Endothelial cell of umbilical vein (primary cell): ENCODE measurements around the gene ANGEL1. TPM values are rescaled to one million over a fixed set of nuclear protein-coding genes. Genes with fewer than 3 reads are reported as not detected.

ENCODE experiments used
- BruUV-seq: library from RNA; stranded (reverse); fragments of 400-500 nt; replicated peaks from 2 replicates; lab custom pipeline; 2021; lab: Mats Ljungman, UMichigan
- CTCF ChIA-PET: fragments of 300-600, 350-600 bp; sonication (Branson Sonifier 250); formaldehyde crosslinking; loops from one replicate; lab custom pipeline; 2021; ENCODE audit warnings: antibody characterized with exemption, inconsistent platforms; lab: Charles Lee
- POLR2A ChIA-PET: fragments of 300-600, 350-600 bp; sonication (Branson Sonifier 250); formaldehyde crosslinking; loops from one replicate; lab custom pipeline; 2021; ENCODE audit warnings: antibody characterized with exemption, inconsistent platforms; lab: Charles Lee
- DNase-seq: peaks from one replicate; pipeline ENCODE4 v3.0.0-alpha.2; 2011; ENCODE audit warnings: low read depth, low spot score
- FAIRE-seq: peaks from 2 replicates; lab custom pipeline; 2011; peaks lifted over from hg19 to GRCh38; lab: Jason Lieb, UNC
- H2AFZ ChIP-seq: 2 replicates; pipeline ENCODE4 v1.6.0; 2012; ENCODE audit warnings: low read depth, low read length, control low read depth, inconsistent platforms
- H3K27ac ChIP-seq: 2 replicates; pipeline ENCODE4 v1.5.1; 2011; ENCODE audit warnings: low read depth, mild to moderate bottlenecking, control low read depth, low read length, moderate library complexity; ENCODE audit not compliant: insufficient read depth
- H3K27me3 ChIP-seq, 2 experiments: 2 replicates each; pipeline versions ENCODE4 v1.6.0 to v1.6.1; 2011; ENCODE audit warnings: low read length in 2 of 2, mixed read lengths in 1 of 2; ENCODE audit not compliant: control insufficient read depth in 2 of 2, insufficient read depth in 2 of 2
- H3K36me3 ChIP-seq, 2 experiments: 2 replicates in 1 of 2; 3 replicates in 1 of 2; pipeline ENCODE4 v1.5.1; 2011; ENCODE audit warnings: low read length in 2 of 2, mild to moderate bottlenecking in 1 of 2, moderate library complexity in 1 of 2; ENCODE audit not compliant: control insufficient read depth in 2 of 2, insufficient read depth in 2 of 2; ENCODE audit errors: extremely low read depth in 1 of 2
- H3K4me1 ChIP-seq: 3 replicates; pipeline ENCODE4 v1.5.1; 2011; ENCODE audit warnings: mild to moderate bottlenecking, low read length; ENCODE audit not compliant: control insufficient read depth, insufficient read depth; ENCODE audit errors: extremely low read depth
- H3K4me2 ChIP-seq: 2 replicates; pipeline ENCODE4 v1.6.1; 2011; ENCODE audit warnings: low read length, control low read depth, mixed read lengths; ENCODE audit not compliant: insufficient read depth
- H3K4me3 ChIP-seq, 3 experiments: fragments of 200-600 bp in 1 of 3; sonication (generic), shearing (Covaris generic) in 1 of 3; replicated peaks in 1 of 3; 2 replicates each; pipeline ENCODE4 v1.5.1; 2011 to 2016; ENCODE audit warnings: control low read depth in 3 of 3, low read length in 3 of 3, mild to moderate bottlenecking in 2 of 3, inconsistent platforms in 1 of 3, low read depth in 1 of 3, moderate library complexity in 1 of 3; ENCODE audit not compliant: insufficient read depth in 1 of 3
- H3K79me2 ChIP-seq: 2 replicates; pipeline ENCODE4 v1.6.0; 2012; ENCODE audit warnings: low read length, inconsistent platforms; ENCODE audit not compliant: control insufficient read depth, insufficient read depth
- H3K9ac ChIP-seq: replicated peaks from 2 replicates; pipeline ENCODE3; 2011; ENCODE audit warnings: low read length, control low read depth; ENCODE audit not compliant: insufficient read depth; ENCODE audit errors: extremely low read depth
- H3K9me1 ChIP-seq: replicated peaks from 3 replicates; pipeline ENCODE4 v1.6.0; 2011; ENCODE audit warnings: mild to moderate bottlenecking, low read length; ENCODE audit not compliant: control insufficient read depth, insufficient read depth; ENCODE audit errors: extremely low read depth
- H3K9me3 ChIP-seq: replicated peaks from 2 replicates; pipeline ENCODE4 v1.5.1; 2012; ENCODE audit warnings: low read length, inconsistent platforms; ENCODE audit not compliant: control insufficient read depth, insufficient read depth
- H4K20me1 ChIP-seq: replicated peaks from 2 replicates; pipeline ENCODE3; 2011; ENCODE audit warnings: mild to moderate bottlenecking, low read length; ENCODE audit not compliant: control insufficient read depth, insufficient read depth; ENCODE audit errors: extremely low read depth
- CTCF ChIP-seq, 2 donors: IDR thresholded peaks; 1 replicate in 1 of 2; 2 replicates in 1 of 2; pipeline ENCODE4 v1.5.1; 2011; ENCODE audit warnings: low read length in 2 of 2, mild to moderate bottlenecking in 2 of 2, moderate library complexity in 2 of 2, control low read depth in 1 of 2, inconsistent platforms in 1 of 2, low read depth in 1 of 2; ENCODE audit not compliant: insufficient read depth in 1 of 2; ENCODE audit errors: extremely low read depth in 1 of 2
- EZH2 ChIP-seq: IDR thresholded peaks from 2 replicates; pipeline ENCODE4 v1.6.1; 2012; ENCODE audit warnings: borderline replicate concordance, low read depth, mild to moderate bottlenecking, moderate library complexity, low read length, inconsistent platforms; ENCODE audit not compliant: severe bottlenecking
- FOS ChIP-seq: IDR thresholded peaks from 2 replicates; pipeline ENCODE4 v1.6.1; 2011; ENCODE audit warnings: mild to moderate bottlenecking, low read length, moderate library complexity, borderline replicate concordance; ENCODE audit not compliant: insufficient read depth
- GATA2 ChIP-seq: IDR thresholded peaks from 2 replicates; pipeline ENCODE4 v1.7.0; 2011; ENCODE audit warnings: low read depth, mild to moderate bottlenecking, moderate library complexity, mixed read lengths, low read length; ENCODE audit not compliant: insufficient read length, insufficient read depth
- MAX ChIP-seq: IDR thresholded peaks from 2 replicates; pipeline ENCODE4 v1.6.1; 2011; ENCODE audit not compliant: insufficient read depth, insufficient read length
- POLR2A ChIP-seq: IDR thresholded peaks from 2 replicates; pipeline ENCODE4 v1.6.1; 2012; ENCODE audit warnings: low read depth, mild to moderate bottlenecking, control low read depth, low read length
- POLR2AphosphoS5 ChIP-seq: IDR thresholded peaks from 2 replicates; pipeline ENCODE4 v1.6.1; 2012; ENCODE audit warnings: low read depth, mild to moderate bottlenecking, control low read depth, low read length, moderate library complexity; ENCODE audit not compliant: insufficient read depth
- dilution Hi-C: fragments of 300-500 bp; cut with MboI; formaldehyde crosslinking; loops from one replicate; pipeline ENCODE4 v1.15.0; 2019; ENCODE audit warnings: low sequenced_read_pairs; ENCODE audit not compliant: extremely low pct_ligation_motif_present
- intact Hi-C: fragments of 100-400 bp; cut with micrococcal nuclease; formaldehyde crosslinking; loops from one replicate; pipeline ENCODE4 v1.10.0; 2022
- polyA plus RNA-seq, 4 experiments: library from polyadenylated mRNA; depleted of rRNA in 3 of 4; stranded (reverse) in 3 of 4; unstranded in 1 of 4; fragments of >200 nt; gene quantifications; 2 replicates each; pipeline versions ENCODE4 v1.2.1 to v1.2.3, GENCODE V29; 2011 to 2012; ENCODE audit warnings: missing spikeins in 1 of 4
- total RNA-seq: library from RNA; stranded (reverse); gene quantifications from 2 replicates; pipeline ENCODE4 v1.2.3, GENCODE V29; 2021

Gene ANGEL1
- total and polyA plus RNA-seq, 2 donors (not counting 3 experiments of a cell fraction or from before 2014, with no cell fraction given): 14.8 to 22.0 TPM

GRCh38 chr14:76808011-76808410 is 4.7 kb downstream of the ANGEL1 start:
- Histone ChIP-seq H3K4me1 (peaks cover 14% of the 10 kb centered on the region), H3K79me2 (no peaks in the 10 kb centered on the region), H3K9ac (no peak overlapping the region), H3K4me2 (no peak overlapping the region), H3K4me3 (no peak overlapping the region), H3K9me1 (no peaks in the 10 kb centered on the region), H3K9me3 (no peaks in the 10 kb centered on the region), H3K27me3 (no peaks in the 10 kb centered on the region), H3K36me3 (peaks cover 3 to 28% of the 10 kb centered on the region in 2 experiments), H3K27ac (no peak overlapping the region), H4K20me1 (no peaks in the 10 kb centered on the region), H2AFZ (no peak overlapping the region)
- intact Hi-C loops (no loop called here), dilution Hi-C loops (no loop called here)
- DNase-seq (no peak), FAIRE-seq (no peak)
- no TSS peak for BruUV-seq
- no peak for TF ChIP-seq FOS
- no peak for TF ChIP-seq EZH2
- TF ChIP-seq POLR2A: no peak
- no peak for TF ChIP-seq MAX
- TF ChIP-seq POLR2AphosphoS5: no peak
- TF ChIP-seq GATA2: no peak
- no peak for TF ChIP-seq CTCF (IDR thresholded peaks at IDR 0.05; ENCODE audit: extremely low read depth in 1 of 2, insufficient read depth in 1 of 2, low read depth in 1 of 2, low read length in 2 of 2)
- ChIA-PET POLR2A (no interaction called here), CTCF (interaction anchor here (1.0 kb wide), 1 partner anchor 11 kb away, joined by 3 read pairs; no protein-coding TSS in a partner anchor)
